Gastroesophageal sphincter (tissue), 3 donors: ENCODE measurements around the gene LILRA2.

Experiments used
- POLR2A ChIP-seq, 2 donors: fragments of 450-650 bp; IDR thresholded peaks; one replicate each; pipeline ENCODE4 v1.6.1; 2017; ENCODE audit warnings: antibody characterized with exemption in 2 of 2, mild to moderate bottlenecking in 2 of 2, moderate library complexity in 1 of 2
- POLR2AphosphoS5 ChIP-seq: sonication (generic); formaldehyde crosslinking; IDR thresholded peaks from one replicate; pipeline ENCODE4 v1.6.1; 2017; ENCODE audit warnings: antibody characterized with exemption
- TF ChIP-seq, protein P1 (sequence below), 4 experiments: fragments of 200-600 bp in 2 of 4; fragments of 450-650 bp in 2 of 4; sonication (generic) in 1 of 4; IDR thresholded peaks; one replicate each; pipeline ENCODE4 v1.5.1; 2017 to 2019; ENCODE audit warnings: antibody characterized with exemption in 4 of 4, mild to moderate bottlenecking in 2 of 4, moderate library complexity in 2 of 4

DNA sequence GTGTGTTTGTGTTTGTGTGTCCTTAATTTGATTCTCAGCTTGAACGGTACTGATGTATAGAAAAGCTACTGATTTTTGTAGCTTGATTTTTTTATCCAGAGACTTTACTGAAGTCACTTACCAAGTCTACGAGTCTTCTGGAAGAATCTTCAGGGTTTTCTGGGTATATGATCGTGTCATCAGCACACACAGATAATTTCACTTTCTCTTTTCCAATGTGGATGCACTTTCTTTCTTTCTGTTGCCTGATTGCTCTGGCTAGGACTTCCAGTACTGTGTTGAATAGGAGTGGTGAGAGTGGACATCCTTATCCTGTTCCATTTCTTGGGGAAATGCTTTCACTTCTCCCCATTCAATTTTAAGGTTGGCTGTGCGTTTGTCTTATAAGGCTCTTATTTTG, 48.8 kb downstream of the LILRA2 start:
- TF ChIP-seq POLR2AphosphoS5, result no peak
- no peak for TF ChIP-seq POLR2A (IDR thresholded peaks at IDR 0.05)
- TF ChIP-seq, protein P1, sequence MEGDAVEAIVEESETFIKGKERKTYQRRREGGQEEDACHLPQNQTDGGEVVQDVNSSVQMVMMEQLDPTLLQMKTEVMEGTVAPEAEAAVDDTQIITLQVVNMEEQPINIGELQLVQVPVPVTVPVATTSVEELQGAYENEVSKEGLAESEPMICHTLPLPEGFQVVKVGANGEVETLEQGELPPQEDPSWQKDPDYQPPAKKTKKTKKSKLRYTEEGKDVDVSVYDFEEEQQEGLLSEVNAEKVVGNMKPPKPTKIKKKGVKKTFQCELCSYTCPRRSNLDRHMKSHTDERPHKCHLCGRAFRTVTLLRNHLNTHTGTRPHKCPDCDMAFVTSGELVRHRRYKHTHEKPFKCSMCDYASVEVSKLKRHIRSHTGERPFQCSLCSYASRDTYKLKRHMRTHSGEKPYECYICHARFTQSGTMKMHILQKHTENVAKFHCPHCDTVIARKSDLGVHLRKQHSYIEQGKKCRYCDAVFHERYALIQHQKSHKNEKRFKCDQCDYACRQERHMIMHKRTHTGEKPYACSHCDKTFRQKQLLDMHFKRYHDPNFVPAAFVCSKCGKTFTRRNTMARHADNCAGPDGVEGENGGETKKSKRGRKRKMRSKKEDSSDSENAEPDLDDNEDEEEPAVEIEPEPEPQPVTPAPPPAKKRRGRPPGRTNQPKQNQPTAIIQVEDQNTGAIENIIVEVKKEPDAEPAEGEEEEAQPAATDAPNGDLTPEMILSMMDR (IDR thresholded peaks at IDR 0.05), result no peak
